HFF-Myc (cell line): ENCODE measurements around the gene P3H3.

Source experiments
- DNase-seq: peaks from one replicate; pipeline ENCODE4 v3.0.0-alpha.2; 2011; ENCODE audit warnings: low read depth; ENCODE audit errors: extremely low read depth
- H3K4me3 ChIP-seq: replicated peaks from 2 replicates; pipeline ENCODE4 v1.5.1; 2011; ENCODE audit warnings: low read depth, mild to moderate bottlenecking, control low read depth, low read length
- TF ChIP-seq, protein P1 (sequence below): IDR thresholded peaks from 2 replicates; pipeline ENCODE4 v1.5.1; 2012; ENCODE audit warnings: mild to moderate bottlenecking, low read depth, low read length, control low read depth; ENCODE audit errors: missing control alignments

Gene P3H3

DNA sequence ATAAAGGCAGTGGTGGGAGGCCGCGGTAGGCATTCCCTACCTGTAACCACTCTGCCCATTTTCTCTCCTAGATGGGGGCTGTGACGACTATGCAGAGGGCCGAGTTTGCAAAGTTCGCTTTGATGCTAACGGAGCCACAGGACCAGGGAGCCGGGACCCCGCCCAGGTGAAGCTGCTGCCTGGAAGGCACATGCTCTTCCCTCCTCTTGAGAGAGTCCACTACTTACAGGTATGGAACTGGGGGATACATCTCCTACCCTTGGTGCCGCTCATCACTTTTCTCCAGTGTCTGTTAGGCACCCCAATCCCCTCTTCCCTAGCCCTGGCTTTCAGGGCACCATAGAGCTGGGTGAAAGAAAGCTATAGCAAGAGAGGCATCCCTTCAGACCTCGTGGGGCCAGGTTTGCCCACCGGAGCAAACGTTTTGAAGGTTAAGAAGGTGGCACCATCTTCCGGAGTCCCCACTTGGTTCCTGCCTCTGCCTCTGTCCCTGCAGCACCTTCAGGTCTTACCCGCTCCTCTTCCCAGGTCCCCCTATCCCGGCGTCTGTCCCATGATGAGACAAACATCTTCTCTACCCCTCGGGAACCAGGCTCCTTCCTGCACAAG, 2.0 kb upstream of the P3H3 start:
- no peak overlapping the region for H3K4me3 ChIP-seq
- DNase-seq, result no peak
- TF ChIP-seq, protein P1, sequence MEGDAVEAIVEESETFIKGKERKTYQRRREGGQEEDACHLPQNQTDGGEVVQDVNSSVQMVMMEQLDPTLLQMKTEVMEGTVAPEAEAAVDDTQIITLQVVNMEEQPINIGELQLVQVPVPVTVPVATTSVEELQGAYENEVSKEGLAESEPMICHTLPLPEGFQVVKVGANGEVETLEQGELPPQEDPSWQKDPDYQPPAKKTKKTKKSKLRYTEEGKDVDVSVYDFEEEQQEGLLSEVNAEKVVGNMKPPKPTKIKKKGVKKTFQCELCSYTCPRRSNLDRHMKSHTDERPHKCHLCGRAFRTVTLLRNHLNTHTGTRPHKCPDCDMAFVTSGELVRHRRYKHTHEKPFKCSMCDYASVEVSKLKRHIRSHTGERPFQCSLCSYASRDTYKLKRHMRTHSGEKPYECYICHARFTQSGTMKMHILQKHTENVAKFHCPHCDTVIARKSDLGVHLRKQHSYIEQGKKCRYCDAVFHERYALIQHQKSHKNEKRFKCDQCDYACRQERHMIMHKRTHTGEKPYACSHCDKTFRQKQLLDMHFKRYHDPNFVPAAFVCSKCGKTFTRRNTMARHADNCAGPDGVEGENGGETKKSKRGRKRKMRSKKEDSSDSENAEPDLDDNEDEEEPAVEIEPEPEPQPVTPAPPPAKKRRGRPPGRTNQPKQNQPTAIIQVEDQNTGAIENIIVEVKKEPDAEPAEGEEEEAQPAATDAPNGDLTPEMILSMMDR, result no peak

DNA sequence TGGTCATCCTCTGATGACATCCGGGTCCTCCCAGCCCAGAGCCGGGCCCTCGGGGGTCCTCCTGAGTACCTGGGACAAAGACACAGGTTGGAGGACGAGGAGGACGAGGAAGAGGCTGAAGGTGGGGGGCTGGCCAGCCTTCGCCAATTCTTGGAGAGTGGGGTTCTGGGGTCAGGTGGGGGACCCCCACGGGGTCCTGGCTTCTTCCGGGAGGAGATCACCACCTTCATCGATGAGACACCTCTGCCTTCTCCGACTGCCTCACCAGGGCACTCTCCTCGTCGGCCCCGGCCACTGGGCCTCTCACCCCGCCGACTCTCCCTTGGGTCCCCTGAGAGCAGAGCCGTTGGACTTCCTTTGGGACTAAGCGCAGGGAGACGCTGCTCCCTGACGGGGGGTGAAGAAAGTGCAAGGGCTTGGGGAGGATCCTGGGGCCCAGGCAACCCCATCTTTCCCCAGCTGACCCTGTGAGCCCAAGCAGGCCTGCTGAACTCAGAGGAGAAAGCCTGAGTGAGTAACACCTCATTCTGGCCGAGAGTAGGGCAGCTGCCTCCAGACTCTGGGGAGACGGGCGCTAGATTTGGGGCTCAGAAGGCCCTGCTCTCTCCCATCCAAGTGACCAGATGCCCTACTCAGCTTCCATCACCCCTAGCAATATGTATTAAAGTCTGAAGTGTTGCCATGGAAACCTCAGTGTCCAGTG, 1.3 kb upstream of the P3H3 start:
- no peak for DNase-seq
- peak overlapping the region; percentile 99 for H3K4me3 ChIP-seq
- TF ChIP-seq, protein P1, result no peak

DNA sequence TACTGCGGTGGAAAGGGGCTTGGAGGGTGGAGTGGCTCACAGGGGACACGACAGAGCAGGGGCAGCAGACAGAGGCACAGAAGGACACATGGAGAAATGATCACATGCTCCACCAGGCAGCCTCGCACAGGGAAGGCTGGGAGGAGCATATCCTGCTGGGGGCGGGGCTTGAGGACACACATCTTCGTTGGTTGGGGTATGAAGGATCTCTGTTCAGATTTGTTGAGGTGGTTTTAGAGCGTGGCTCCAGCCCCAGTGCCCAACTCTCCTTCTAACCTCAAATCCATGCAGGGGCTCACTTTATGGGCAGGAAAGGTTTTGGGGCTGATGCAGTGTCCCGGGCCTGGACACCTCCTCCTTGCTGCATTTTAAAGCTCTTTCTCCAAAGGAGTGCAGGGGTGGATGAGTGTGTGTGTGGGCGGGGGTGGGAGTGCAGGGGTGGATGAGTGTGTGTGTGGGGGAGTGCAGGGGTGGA, 733 bp upstream of the P3H3 start:
- TF ChIP-seq, protein P1, result no peak
- H3K4me3 ChIP-seq, result peak overlapping the region; percentile 99
- DNase-seq, result peak; percentile 85

DNA sequence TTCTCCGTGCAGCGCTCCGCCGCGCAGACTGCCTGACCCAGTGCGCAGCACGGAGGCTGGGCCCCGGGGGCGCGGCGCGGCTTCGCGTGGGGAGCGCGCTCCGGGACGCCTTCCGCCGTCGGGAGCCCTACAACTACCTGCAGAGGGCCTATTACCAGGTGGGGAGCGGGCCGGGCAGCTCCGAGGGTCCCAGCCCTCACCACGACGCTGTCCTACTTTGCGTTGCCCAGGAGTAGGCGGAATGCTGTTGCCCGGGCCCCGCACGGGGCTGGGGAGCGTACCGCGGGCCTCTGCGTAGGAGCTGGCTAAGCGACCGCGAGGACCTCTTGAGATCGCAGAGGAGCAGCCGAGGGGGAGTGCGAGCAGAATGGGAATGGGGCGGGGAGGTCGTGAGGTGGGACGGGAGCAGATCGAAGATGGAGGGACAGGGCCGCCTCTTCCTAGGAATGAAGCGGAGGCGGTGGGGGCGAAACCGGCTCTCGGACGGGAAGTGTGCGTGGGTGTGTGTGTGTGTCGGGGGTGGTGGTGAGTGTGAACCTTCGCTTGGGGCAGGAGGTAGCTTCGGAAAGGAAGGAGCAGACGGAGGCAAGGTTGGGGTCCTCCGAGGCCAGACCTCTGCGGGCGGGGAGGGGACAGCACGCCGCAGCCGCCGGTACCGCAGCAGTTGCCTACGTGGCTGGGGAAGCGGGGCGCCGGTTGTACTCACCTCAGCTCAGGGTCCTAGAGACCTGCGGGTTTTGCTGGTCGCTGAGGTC, 751 bp downstream of the P3H3 start:
- TF ChIP-seq, protein P1, result no peak
- DNase-seq, result no peak
- peak overlapping the region; percentile 99 for H3K4me3 ChIP-seq

DNA sequence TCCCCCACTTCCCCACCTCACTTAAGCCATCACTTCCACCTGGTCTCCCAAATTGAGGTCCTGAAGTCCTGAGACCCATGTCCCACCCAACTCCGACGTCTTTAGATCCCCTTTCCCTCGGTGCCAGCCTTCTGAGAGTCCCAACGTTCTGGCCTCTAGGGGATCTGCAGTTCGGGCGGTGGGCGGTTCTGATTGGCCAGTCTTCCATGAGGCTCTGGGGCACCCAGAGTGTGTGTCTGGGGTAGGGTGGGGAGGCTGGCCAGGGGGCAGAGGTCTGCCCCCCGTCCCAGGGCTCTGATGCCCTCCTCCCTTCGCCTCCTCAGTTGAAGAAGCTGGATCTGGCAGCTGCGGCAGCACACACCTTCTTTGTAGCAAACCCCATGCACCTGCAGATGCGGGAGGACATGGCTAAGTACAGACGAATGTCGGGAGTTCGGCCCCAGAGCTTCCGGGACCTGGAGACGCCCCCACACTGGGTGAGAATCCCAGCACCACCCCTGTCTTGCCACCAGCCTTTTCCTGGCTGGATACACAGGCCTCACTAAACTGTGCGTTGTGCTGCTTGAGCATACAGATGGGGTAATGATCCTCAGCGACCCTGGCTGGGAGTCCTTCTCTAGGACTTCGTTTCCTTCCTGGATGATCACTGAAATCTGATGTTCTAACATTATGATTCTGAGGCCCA, 1.5 kb downstream of the P3H3 start:
- TF ChIP-seq, protein P1, result peak; percentile 20
- H3K4me3 ChIP-seq, result peak overlapping the region; percentile 99
- no peak for DNase-seq

DNA sequence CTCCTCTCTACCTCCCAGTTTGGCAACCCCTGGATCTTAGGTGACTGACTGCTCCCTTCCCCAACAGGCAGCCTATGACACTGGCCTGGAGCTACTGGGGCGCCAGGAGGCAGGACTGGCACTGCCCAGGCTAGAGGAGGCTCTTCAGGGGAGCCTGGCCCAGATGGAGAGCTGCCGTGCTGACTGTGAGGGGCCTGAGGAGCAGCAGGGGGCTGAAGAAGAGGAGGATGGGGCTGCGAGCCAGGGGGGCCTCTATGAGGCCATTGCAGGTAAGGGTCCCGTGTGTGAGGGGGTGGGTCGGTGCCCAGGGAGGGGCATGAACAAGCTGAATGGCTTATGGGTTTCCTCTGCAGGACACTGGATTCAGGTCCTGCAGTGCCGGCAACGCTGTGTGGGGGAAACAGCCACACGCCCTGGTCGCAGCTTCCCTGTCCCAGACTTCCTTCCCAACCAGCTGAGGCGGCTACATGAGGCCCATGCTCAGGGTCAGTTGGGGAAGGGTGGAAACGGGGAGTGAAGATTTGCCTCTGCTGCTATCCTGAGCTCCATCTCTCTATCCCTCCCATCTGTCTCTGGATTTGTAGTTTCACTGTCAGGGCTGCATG, 2.2 kb downstream of the P3H3 start:
- TF ChIP-seq, protein P1, result no peak
- no peak for DNase-seq
- H3K4me3 ChIP-seq, result peak overlapping the region; percentile 99
